HepG2 (cell line): ENCODE measurements around the gene RPTN. TPM values are rescaled to one million over a fixed set of nuclear protein-coding genes. Genes with fewer than 3 reads are reported as not detected.

ENCODE experiments used
- ATAC-seq: fragments of 200-7000 bp; cut with Tn5 transposase; 3 replicates; pipeline ENCODE4 v1.9.1; 2020; ENCODE audit warnings: mild to moderate bottlenecking, moderate library complexity
- BruUV-seq: library from RNA; stranded (reverse); fragments of 400-500 nt; replicated peaks from 2 replicates; lab custom pipeline; 2021; lab: Mats Ljungman, UMichigan
- CTCF ChIA-PET: fragments of 300-600 bp; formaldehyde crosslinking; extraction: SDS; loops from one replicate; lab custom pipeline; 2021; ENCODE audit warnings: low total read pairs, inconsistent platforms, low intra/inter-chr PET ratio; lab: Yijun Ruan, JAX
- POLR2A ChIA-PET: fragments of 350-600 bp; sonication (Branson Sonifier 250); formaldehyde crosslinking; loops from one replicate; lab custom pipeline; 2020; ENCODE audit warnings: antibody characterized with exemption, inconsistent platforms; lab: Yijun Ruan, JAX
- DNase-seq: peaks from one replicate; pipeline ENCODE4 v3.0.0-alpha.2; 2015; ENCODE audit warnings: low spot score
- FAIRE-seq: peaks from 3 replicates; lab custom pipeline; 2011; peaks lifted over from hg19 to GRCh38; lab: Jason Lieb, UNC
- H2AFZ ChIP-seq: one replicate; pipeline ENCODE4 v1.6.1; 2011; ENCODE audit warnings: low read length, inconsistent platforms
- H3K27ac ChIP-seq: fragments of 300-600 bp; 3 replicates; pipeline ENCODE4 v1.8.0; 2011; ENCODE audit warnings: mixed run types, mild to moderate bottlenecking, mixed read lengths, low read length, inconsistent platforms; ENCODE audit not compliant: insufficient read depth; ENCODE audit errors: extremely low read length
- H3K27me3 ChIP-seq, 2 experiments: fragments of 200-600 bp in 1 of 2; 2 replicates in 1 of 2; 3 replicates in 1 of 2; pipeline versions ENCODE4 v1.6.0 to v1.8.0; 2011; ENCODE audit warnings: low read length in 2 of 2, mild to moderate bottlenecking in 2 of 2, moderate library complexity in 2 of 2, inconsistent platforms in 1 of 2; ENCODE audit not compliant: insufficient read depth in 2 of 2, control insufficient read depth in 1 of 2
- H3K36me3 ChIP-seq, 2 experiments: fragments of 200-600 bp in 1 of 2; replicated peaks in 1 of 2; 2 replicates in 1 of 2; 3 replicates in 1 of 2; pipeline versions ENCODE4 v1.5.1 to v1.8.0; 2011; ENCODE audit warnings: low read length in 2 of 2, inconsistent platforms in 1 of 2; ENCODE audit not compliant: insufficient read depth in 2 of 2, control insufficient read depth in 1 of 2
- H3K4me1 ChIP-seq: 2 replicates; pipeline ENCODE4 v1.5.1; 2012; ENCODE audit warnings: low read length, inconsistent platforms; ENCODE audit not compliant: insufficient read depth
- H3K4me2 ChIP-seq: 2 replicates; pipeline ENCODE4 v1.6.0; 2011; ENCODE audit warnings: low read depth, low read length, inconsistent platforms
- H3K4me3 ChIP-seq, 3 experiments: fragments of 200-600 bp in 1 of 3; sonication (generic), shearing (Covaris generic) in 1 of 3; replicated peaks in 1 of 3; 2 replicates each; pipeline ENCODE4 v1.5.1; 2011 to 2016; ENCODE audit warnings: low read length in 3 of 3, inconsistent platforms in 2 of 3, low read depth in 2 of 3, mild to moderate bottlenecking in 2 of 3, control low read depth in 1 of 3, mixed read lengths in 1 of 3; ENCODE audit not compliant: insufficient read depth in 1 of 3
- H3K79me2 ChIP-seq: one replicate; pipeline ENCODE4 v1.6.1; 2011; ENCODE audit warnings: low read length, inconsistent platforms; ENCODE audit not compliant: insufficient read depth
- H3K9ac ChIP-seq: 2 replicates; pipeline ENCODE4 v1.6.0; 2011; ENCODE audit warnings: mild to moderate bottlenecking, low read depth, low read length, inconsistent platforms; ENCODE audit not compliant: insufficient read depth
- H3K9me3 ChIP-seq: 2 replicates; pipeline ENCODE4 v1.5.1; 2012; ENCODE audit warnings: mild to moderate bottlenecking, low read length
- H4K20me1 ChIP-seq: 2 replicates; pipeline ENCODE4 v1.6.0; 2011; ENCODE audit warnings: inconsistent platforms, mild to moderate bottlenecking, low read length, moderate library complexity; ENCODE audit not compliant: insufficient read depth
- GRHL1 ChIP-seq: sonication (generic); formaldehyde crosslinking; conservative IDR thresholded peaks from 2 replicates; pipeline ENCODE4 v1.8.0; 2022; ENCODE audit warnings: missing genetic modification reagents
- NAIF1 ChIP-seq: sonication (generic); formaldehyde crosslinking; IDR thresholded peaks from 2 replicates; pipeline ENCODE4 v1.5.0; 2020; ENCODE audit warnings: mild to moderate bottlenecking, missing genetic modification reagents, borderline replicate concordance
- PHF5A ChIP-seq: IDR thresholded peaks from one replicate; pipeline ENCODE4 v1.6.1; 2018; ENCODE audit warnings: low read depth, missing genetic modification reagents; ENCODE audit not compliant: unreplicated experiment
- PRDM4 ChIP-seq: sonication (generic); formaldehyde crosslinking; IDR thresholded peaks from 2 replicates; pipeline ENCODE4 v1.9.0; 2021; ENCODE audit warnings: missing genetic modification reagents, borderline replicate concordance
- RXRA ChIP-seq: sonication (generic); formaldehyde crosslinking; IDR thresholded peaks from 2 replicates; pipeline ENCODE4 v1.5.1; 2020; ENCODE audit warnings: missing genetic modification reagents
- SALL1 ChIP-seq: sonication (generic); formaldehyde crosslinking; IDR thresholded peaks from 2 replicates; pipeline ENCODE4 v1.8.0; 2022; ENCODE audit warnings: mild to moderate bottlenecking, missing genetic modification reagents
- SKIL ChIP-seq: sonication (generic); formaldehyde crosslinking; IDR thresholded peaks from 2 replicates; pipeline ENCODE4 v1.8.0; 2022; ENCODE audit warnings: missing genetic modification reagents, mild to moderate bottlenecking, moderate library complexity, borderline replicate concordance
- SMYD3 ChIP-seq: sonication (generic); formaldehyde crosslinking; IDR thresholded peaks from 2 replicates; pipeline ENCODE4 v1.8.1; 2023; ENCODE audit warnings: mild to moderate bottlenecking, missing genetic modification reagents
- SNRNP70 ChIP-seq: fragments of 200-400 bp; formaldehyde crosslinking; IDR thresholded peaks from 2 replicates; pipeline ENCODE4 v1.6.1; 2017; ENCODE audit warnings: mild to moderate bottlenecking, low read depth, low read length, moderate library complexity
- SPEN ChIP-seq: sonication (generic); formaldehyde crosslinking; IDR thresholded peaks from 2 replicates; pipeline ENCODE4 v1.5.1; 2020; ENCODE audit warnings: low read depth, mild to moderate bottlenecking, missing genetic modification reagents
- SRY ChIP-seq: sonication (generic); formaldehyde crosslinking; IDR thresholded peaks from 2 replicates; pipeline ENCODE4 v1.8.0; 2022; ENCODE audit warnings: mild to moderate bottlenecking, missing genetic modification reagents
- ZBTB49 ChIP-seq: sonication (generic); formaldehyde crosslinking; IDR thresholded peaks from 2 replicates; pipeline ENCODE4 v1.4.0; 2020; ENCODE audit warnings: missing genetic modification reagents, borderline replicate concordance
- ZNF253 ChIP-seq: sonication (generic); formaldehyde crosslinking; IDR thresholded peaks from 2 replicates; pipeline ENCODE4 v1.8.0; 2022; ENCODE audit warnings: mild to moderate bottlenecking, missing genetic modification reagents, borderline replicate concordance
- ZNF331 ChIP-seq: sonication (generic); formaldehyde crosslinking; IDR thresholded peaks from 2 replicates; pipeline ENCODE4 v1.4.0; 2020; ENCODE audit warnings: missing genetic modification reagents
- ZNF432 ChIP-seq: sonication (generic); formaldehyde crosslinking; IDR thresholded peaks from 2 replicates; pipeline ENCODE4 v1.5.0; 2020; ENCODE audit warnings: missing genetic modification reagents, mild to moderate bottlenecking, borderline replicate concordance
- ZNF564 ChIP-seq: sonication (generic); formaldehyde crosslinking; IDR thresholded peaks from 2 replicates; pipeline ENCODE4 v1.8.1; 2023; ENCODE audit warnings: mild to moderate bottlenecking, missing genetic modification reagents
- ZNF713 ChIP-seq: sonication (generic); formaldehyde crosslinking; IDR thresholded peaks from 2 replicates; pipeline ENCODE4 v1.4.0; 2020; ENCODE audit warnings: mild to moderate bottlenecking, missing genetic modification reagents
- in situ Hi-C: cut with HindIII; loops from 2 replicates; pipeline ENCODE4 v1.10.0; 2017; ENCODE audit warnings: low pct_unique_long_range_greater_than_20kb; ENCODE audit not compliant: extremely low pct_ligation_motif_present
- intact Hi-C: fragments of 100-400 bp; cut with micrococcal nuclease; formaldehyde crosslinking; loops from one replicate; pipeline ENCODE4 v1.10.0; 2022; ENCODE audit not compliant: unreplicated experiment
- polyA plus RNA-seq, 8 experiments: library from polyadenylated mRNA; depleted of rRNA in 3 of 8; stranded (reverse) in 7 of 8; unstranded in 1 of 8; fragments of >200 nt; fragmentation: Illumina TruSeq in 4 of 8; extraction: Trizol in 4 of 8; gene quantifications; 2 replicates each; pipeline versions ENCODE4 v1.2.1 to v1.2.3, GENCODE V29; 2011 to 2016; ENCODE audit warnings: low read depth in 4 of 8, missing spikeins in 1 of 8, mixed read lengths in 1 of 8; ENCODE audit not compliant: insufficient read depth in 1 of 8
- total RNA-seq, 5 experiments: library from RNA; depleted of rRNA; stranded (reverse); fragments of >200 nt; fragmentation: Illumina TruSeq; extraction: Trizol; gene quantifications; 2 replicates each; pipeline ENCODE4 v1.2.3, GENCODE V29; 2016; ENCODE audit warnings: low read depth in 1 of 5

The RPTN gene
- total and polyA plus RNA-seq, 2 of the 13 experiments (the other 11 are each of a cell fraction or from before 2014, with no cell fraction given) = not detected

GRCh38 chr1:152137215-152137614 is 21.8 kb downstream of the RPTN start:
- FAIRE-seq = no peak
- H3K79me2 ChIP-seq = no peaks in the 10 kb centered on the region
- in situ Hi-C loops (no loop called here), intact Hi-C loops (no loop called here)
- no peaks in the 10 kb centered on the region for H3K27me3 ChIP-seq
- CTCF ChIA-PET = no interaction called here
- no peak overlapping the region for H3K27ac ChIP-seq
- no peak for ATAC-seq
- DNase-seq = no peak
- POLR2A ChIA-PET = no interaction called here
- H3K4me1 ChIP-seq = no peaks in the 10 kb centered on the region
- no peak overlapping the region for H2AFZ ChIP-seq
- H3K36me3 ChIP-seq = no peaks in the 10 kb centered on the region
- no TSS peak for BruUV-seq
- H3K4me3 ChIP-seq = no peak overlapping the region
- no peak overlapping the region for H3K4me2 ChIP-seq
- H4K20me1 ChIP-seq = no peaks in the 10 kb centered on the region
- H3K9me3 ChIP-seq = no peaks in the 10 kb centered on the region
- no peak overlapping the region for H3K9ac ChIP-seq
- TF ChIP-seq SRY (no peak), SALL1 (no peak), SKIL (CRISPR knock-in tag) (no peak), NAIF1 (CRISPR knock-in tag) (no peak), SNRNP70 (no peak), RXRA (CRISPR knock-in tag) (no peak), ZBTB49 (CRISPR knock-in tag) (no peak), ZNF253 (no peak), SMYD3 (CRISPR knock-in tag) (no peak), SPEN (no peak), ZNF331 (CRISPR knock-in tag) (no peak), ZNF564 (CRISPR knock-in tag) (no peak), ZNF432 (CRISPR knock-in tag) (no peak), ZNF713 (CRISPR knock-in tag) (no peak), PRDM4 (CRISPR knock-in tag) (no peak), GRHL1 (CRISPR knock-in tag) (no peak), PHF5A (CRISPR knock-in tag) (no peak)
